RPMI7951 (cell line): ENCODE results near the gene ABCD1. TPM values are rescaled to one million over a fixed set of nuclear protein-coding genes. Genes with fewer than 3 reads are reported as not detected.

Experiments used
- DNase-seq: peaks from one replicate; pipeline ENCODE4 v3.0.0-alpha.2; 2012; ENCODE audit warnings: low read depth
- total RNA-seq: library from RNA; depleted of rRNA; stranded (reverse); fragments of >200 nt; shearing (Covaris generic); gene quantifications from 2 replicates; pipeline ENCODE4 v1.2.3, GENCODE V29; 2014

The ABCD1 gene
- total RNA-seq, 1 experiment from 2014 or later = 7.0 TPM

DNA sequence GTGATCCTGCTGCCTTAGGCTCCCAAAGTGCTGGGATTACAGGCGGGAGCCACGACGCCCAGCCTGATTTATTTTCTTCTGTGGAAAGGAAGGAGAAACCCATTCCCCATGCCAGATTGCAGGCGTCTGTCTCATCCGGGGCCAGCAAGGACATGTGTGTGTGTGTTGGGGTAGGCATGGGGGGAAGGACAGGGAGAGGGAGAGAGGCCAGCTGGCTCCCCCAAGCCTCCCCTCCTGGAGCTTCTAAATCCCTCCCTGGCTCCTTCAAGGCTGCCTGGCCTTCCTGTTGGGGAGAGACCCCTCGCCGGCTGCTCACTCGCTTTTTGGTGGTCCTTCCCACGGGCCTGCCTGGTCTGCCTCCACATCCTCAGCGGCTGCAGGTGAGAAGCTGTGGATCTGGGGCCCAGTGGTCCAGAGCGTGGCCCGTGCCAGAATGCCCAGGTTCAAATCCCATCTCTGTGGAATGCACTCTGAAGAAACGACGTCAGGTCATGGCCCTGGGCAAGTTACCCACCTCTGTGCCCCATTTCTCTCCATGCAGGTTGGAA is 38.0 kb downstream of the ABCD1 start:
- DNase-seq = no peak

DNA sequence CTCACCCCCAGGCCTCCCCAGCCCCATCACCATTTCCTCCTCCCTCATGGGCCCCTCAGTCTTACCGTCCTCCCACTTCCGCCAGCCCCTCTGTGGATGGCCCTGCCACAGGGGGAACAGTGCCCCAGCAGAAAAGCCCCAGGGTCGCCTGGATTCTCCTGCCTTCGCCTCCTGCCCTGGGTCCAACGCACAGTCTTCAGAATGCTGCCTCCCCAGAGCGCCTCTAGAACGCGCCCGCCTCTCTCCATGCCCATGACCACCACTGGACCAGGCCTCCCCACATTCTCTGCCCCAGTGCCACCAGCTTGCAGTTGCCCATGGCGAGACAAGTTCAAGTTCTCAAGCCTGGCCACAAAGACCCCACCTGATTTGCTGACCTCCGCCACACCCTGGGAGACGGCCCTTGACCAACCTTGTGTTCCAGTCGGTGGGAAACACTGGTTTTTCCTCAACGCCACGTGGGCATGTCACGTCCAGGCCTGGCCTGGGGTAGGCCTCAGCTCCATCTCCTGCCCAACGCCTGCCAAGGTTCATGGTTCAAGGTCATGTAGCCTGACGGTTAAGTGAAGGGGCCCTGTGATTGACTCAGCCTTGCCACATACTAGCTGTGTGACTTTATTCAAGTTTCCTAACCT is 38.8 kb downstream of the ABCD1 start:
- DNase-seq = no peak

DNA sequence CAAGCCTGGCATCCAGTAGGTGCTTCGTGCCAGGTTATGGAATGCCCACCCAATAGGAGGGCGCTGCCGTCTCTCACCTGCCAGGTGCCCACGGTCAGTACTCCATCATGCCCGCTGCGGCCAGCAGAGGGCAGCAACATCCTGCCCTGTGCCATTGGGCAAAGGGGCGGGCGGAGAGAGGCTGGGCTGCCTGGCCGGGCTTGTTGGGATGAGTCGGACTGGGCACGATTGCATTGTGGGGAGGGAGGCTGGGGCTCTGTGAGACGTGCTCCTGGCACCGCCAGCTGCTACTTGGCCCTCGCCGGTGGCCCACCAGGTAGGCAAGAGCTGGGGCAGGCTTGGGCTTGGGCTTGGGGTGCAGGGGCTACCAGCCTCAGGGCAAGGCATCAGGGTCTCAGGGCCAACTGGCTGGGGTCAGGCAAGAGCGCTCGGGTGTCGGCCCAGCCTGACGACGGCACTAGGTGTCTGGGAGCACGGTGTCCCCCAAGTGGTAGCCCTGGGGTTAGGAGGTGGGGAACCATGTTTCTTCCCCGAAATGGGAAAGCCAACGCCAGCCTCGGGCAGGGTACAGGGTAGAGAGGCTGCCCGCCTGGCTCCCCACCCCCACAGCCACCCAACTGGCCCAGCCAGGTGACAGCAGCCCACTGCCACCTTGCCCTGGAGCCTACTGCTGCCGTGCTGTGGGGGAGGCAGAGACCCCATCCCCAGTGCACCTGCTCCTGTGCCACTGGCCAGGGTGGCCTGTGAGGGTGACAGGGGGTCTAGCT is 39.5 kb downstream of the ABCD1 start, which contains the start of gene PLXNB3:
TSS of gene PLXNB3 (plus strand) at position 261 of the 767 bp plus-strand sequence. CDS start 1,287 bp downstream, outside the sequence.
- peak; percentile 65 for DNase-seq

DNA sequence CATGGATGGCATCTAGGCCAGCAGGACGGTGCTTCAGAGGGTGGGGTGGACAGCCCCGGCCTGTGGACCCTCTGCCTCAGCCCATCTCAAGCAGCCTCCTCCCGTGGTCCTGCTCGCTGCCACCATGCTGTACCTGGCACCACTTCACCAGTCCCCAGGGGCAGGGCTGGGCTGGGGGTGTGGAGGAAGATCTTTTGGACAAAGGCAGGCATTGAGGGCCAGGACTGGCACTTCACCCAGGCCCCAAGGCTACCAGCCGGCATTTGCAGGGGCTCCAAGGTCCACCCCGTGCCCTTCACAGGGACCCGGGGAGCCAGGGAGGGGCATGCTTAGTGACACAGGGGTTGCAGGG is 40.1 kb downstream of the ABCD1 start:
- DNase-seq = no peak

DNA sequence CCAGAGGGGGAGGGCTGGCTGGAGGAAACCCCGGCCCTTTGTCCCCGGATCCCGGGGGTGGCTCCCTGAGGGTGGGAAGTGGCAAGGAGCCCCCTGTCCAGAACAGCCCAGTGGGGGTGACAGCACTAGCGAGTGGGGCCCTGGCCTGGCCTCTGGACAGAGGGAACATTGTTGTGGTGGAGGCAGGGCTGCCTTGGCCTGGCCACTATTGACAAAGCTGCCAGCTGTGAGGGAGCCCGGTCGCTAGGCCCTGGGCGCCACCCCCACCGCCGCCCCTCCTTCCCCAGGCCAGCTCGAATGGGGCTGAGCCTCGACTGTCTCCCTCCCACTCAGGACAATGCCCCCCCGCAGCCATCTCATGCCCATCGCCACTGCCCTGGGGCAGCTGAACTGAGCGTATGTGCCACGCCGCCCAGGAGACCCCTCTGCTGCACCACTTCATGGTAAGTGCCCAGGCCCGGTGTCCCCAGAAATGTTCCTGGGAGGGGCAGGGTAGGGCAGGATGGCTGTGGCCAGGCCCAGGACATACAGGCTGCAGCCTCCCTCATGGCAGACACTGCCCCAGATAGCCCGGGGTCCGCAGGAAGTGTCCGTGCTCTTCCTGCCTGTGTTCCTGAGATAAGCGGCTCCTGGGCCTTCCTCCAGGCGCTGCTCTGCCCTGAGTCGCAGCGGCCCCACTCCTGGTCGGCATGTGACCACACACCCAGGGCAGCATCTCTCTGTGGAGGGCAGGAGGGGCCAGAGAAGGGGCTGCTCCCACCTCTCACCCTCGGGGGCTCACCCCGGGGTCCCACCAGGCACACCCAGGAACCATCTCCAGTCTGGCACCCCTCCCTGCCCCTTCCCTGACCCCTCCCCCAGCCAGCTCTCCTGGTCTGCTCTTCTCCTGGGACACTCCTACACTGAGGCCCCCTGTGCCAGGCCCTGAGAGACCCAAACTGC is 40.8 kb downstream of the ABCD1 start:
- DNase-seq = peak; percentile 45

DNA sequence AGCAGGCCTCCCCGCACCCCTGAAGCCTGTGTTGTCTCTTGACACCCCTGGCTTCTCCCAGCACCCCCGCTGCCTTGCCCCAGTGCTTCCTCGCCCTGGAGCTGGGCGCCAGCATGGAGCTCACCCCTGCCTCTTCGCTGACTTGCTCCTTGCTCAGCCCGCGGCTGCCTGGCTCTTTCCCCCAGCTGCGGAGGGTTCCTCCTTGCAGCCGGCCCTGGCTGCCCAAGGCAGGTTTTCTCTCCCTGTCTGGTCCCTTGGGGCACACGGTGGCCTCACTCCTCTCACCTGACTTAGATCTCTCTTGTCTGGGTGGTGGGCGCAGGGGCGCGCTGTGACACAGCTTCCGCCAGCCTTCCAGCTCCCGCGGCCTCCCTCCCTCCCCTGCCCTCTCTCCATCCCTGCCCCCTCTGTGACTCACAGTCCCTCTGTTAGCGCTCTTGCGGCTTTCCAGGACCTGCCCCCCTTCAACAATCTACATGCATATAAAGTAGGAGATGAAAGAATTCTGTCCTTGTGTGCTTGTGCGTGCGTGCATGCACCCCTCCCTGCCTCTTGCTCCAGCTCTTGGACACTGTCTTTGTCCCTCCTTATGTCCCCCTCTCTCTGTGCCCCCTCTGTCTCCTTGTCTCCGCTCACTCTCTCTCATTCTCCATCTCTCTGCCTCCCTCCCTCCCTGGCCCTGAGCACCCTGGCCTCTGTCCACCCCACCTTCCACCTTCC is 41.6 kb downstream of the ABCD1 start:
- DNase-seq = peak; percentile 75

DNA sequence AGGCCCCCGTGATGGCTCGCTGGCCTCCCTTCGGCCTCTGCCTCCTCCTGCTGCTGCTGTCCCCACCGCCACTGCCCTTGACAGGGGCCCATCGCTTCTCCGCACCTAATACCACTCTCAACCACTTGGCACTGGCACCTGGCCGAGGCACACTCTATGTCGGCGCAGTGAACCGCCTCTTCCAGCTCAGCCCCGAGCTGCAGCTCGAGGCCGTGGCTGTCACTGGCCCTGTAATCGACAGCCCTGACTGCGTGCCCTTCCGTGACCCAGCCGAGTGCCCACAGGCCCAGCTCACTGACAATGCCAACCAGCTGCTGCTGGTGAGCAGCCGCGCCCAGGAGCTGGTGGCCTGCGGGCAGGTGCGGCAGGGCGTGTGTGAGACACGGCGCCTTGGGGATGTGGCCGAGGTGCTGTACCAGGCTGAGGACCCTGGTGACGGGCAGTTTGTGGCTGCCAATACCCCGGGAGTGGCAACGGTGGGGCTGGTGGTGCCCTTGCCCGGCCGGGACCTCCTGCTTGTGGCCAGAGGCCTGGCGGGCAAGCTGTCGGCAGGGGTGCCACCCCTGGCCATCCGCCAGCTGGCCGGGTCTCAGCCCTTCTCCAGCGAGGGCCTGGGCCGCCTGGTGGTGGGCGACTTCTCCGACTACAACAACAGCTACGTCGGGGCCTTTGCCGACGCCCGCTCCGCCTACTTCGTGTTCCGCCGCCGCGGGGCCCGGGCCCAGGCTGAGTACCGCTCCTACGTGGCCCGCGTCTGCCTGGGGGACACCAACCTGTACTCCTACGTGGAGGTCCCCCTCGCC is 42.4 kb downstream of the ABCD1 start:
- DNase-seq = no peak

DNA sequence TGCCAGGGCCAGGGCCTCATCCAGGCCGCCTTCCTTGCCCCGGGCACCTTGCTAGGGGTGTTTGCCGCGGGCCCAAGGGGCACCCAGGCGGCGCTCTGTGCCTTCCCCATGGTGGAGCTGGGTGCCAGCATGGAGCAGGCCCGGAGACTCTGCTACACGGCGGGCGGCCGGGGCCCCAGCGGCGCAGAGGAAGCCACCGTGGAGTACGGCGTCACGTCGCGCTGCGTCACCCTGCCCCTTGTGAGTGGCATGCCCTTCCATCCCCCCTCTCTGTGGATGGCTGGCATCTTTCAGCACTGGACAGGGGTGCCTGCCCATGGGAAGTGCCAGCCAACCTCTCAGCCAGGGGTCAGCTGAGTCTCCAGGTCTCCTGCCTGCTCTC is 43.0 kb downstream of the ABCD1 start:
- DNase-seq = no peak

DNA sequence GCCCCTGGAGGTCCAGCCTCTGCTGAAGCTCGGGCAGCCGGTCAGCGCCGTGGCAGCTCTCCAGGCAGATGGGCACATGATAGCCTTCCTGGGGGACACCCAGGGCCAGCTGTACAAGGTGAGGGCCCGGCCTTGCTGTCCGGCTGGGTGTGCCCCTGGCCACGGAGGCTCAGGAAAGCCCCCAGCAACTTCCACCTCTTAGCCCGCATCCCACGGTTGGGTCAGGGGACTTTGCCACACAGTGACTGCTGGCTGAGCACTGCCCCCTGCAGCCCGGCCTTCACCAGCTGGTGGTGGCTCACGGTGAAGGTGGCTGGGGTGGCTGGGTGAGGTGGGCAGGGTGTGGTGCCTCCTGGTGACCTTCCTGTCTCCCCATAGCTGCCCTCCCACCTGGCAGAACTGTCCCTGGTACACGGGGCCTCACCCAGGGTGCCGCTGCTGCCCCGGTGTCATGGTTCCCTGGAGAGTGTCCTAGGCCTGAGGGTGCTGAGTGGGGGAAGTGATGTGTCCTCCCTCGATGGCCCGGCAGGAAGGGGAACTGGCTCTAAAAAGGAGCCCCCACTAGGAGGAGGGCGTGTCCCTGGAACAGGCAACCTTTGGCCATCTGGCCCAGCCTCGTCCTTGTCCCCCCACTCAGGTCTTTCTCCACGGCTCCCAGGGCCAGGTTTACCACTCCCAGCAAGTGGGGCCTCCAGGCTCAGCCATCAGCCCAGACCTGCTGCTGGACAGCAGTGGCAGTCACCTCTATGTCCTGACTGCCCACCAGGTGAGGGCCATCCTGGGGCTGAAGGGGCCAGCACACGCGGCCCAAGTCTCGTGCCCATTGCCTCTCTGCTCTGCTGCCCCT is 43.9 kb downstream of the ABCD1 start:
- DNase-seq = no peak

DNA sequence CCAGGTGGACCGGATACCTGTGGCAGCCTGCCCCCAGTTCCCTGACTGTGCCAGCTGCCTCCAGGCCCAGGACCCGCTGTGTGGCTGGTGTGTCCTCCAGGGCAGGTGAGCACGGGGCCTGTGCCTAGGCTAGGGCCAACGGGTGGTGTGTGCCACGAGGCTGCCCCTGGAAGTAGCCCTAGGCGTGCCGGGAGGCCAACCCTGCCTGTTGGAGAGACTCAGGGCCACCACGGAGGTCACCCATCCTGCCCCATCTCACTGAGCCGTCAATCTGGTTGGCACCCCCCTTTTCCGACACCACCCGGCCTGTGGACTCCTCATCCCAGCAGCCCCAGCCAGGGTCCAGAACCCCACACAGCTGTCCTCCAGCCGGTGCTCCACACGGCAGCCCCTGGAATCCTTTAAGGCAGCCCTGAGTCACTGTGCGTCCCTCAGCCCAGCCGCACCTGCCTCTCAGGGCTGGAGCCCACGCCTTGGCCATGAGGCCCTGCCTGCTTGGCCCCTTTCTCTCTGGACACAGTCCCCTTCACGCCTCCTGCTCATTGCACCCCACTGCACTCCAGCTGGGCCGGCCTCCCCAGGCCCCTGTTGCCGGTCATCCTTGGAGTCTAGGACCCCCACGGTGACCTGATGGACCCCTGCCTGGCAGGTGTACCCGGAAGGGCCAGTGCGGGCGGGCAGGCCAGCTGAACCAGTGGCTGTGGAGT is 44.7 kb downstream of the ABCD1 start:
- DNase-seq = no peak

DNA sequence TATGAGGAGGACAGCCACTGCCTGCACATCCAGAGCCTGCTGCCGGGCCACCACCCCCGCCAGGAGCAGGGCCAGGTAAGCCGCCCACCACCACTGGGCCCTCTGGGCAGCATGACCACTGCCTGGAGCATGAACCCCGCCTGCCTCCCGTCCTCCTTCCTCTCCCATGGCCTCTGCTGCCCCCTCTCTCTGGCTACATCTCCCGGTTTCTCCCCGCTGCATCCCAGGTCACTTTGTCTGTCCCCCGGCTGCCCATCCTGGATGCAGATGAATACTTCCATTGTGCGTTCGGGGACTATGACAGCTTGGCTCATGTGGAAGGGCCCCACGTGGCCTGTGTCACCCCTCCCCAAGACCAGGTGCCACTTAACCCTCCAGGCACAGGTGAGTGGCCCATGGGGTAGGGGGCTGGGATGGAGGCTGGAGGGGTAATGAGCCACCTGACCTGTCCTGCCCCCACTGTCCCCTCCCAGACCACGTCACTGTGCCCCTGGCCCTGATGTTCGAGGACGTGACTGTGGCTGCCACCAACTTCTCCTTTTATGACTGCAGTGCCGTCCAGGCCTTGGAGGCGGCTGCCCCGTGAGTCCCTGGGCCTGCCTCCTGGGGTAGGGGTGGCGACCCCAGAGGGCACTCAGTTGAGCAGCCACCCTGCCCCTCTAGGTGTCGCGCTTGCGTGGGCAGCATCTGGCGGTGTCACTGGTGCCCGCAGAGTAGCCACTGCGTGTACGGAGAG is 45.4 kb downstream of the ABCD1 start:
- no peak for DNase-seq

DNA sequence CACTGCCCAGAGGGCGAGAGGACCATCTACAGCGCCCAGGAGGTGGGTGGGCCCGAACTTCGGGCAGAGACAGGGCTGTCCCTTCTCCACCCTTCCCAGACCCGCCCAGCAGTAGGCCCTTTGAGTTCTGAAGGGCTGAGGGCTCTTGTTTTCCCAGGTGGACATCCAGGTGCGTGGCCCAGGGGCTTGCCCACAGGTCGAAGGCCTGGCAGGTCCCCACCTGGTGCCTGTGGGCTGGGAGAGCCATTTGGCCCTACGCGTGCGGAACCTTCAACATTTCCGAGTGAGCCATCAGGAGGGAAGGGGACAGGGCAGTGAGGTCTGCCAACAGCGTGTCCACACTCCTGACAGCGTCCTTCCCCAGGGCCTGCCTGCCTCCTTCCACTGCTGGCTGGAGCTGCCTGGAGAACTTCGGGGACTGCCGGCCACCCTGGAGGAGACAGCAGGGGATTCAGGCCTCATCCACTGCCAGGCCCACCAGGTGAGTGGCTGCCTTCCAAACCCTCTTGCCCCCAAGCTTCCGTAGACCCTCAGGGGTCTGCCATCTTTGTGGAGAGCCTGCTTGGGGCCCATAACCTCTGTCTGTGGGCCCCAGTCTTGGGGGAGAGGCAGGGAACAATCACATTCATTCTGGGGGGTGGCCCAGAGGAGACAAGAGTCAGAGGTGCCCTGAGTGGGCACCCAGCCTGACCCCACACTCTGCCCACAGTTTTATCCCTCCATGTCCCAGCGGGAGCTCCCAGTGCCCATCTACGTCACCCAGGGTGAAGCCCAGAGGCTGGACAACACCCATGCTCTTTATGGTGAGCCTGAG is 46.2 kb downstream of the ABCD1 start:
- no peak for DNase-seq

DNA sequence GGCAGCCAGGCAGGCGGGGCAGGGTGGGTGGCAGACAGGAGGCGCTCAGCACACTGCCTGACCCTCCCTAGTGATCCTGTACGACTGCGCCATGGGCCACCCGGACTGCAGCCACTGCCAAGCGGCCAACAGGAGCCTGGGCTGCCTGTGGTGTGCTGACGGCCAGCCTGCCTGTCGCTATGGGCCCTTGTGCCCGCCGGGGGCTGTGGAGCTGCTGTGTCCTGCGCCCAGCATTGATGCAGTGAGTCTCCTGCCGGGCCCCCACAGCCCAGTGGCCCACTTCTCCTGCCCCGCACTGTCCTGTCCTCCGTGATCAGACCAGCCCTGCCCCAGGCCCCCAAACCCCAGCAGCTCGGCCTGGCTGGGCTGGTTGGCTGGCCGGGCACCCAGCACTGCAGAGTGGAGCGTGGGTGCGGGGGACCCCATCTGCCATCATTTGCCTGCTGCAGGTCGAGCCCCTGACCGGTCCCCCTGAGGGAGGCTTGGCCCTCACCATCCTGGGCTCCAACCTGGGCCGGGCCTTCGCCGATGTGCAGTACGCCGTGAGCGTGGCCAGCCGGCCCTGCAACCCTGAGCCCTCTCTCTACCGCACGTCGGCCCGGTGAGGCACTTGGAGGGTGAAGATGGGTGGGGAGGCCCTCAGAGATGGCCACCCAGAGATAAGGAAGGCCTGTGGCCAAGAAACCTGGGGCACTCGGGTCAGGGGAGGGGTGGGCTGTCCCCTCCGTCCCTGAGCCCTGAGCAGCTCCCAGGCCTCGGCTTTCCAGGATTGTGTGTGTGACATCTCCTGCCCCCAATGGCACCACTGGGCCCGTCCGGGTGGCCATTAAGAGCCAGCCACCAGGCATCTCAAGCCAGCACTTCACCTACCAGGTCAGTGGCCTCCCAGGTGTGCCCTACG is 47.0 kb downstream of the ABCD1 start:
- DNase-seq = no peak

DNA sequence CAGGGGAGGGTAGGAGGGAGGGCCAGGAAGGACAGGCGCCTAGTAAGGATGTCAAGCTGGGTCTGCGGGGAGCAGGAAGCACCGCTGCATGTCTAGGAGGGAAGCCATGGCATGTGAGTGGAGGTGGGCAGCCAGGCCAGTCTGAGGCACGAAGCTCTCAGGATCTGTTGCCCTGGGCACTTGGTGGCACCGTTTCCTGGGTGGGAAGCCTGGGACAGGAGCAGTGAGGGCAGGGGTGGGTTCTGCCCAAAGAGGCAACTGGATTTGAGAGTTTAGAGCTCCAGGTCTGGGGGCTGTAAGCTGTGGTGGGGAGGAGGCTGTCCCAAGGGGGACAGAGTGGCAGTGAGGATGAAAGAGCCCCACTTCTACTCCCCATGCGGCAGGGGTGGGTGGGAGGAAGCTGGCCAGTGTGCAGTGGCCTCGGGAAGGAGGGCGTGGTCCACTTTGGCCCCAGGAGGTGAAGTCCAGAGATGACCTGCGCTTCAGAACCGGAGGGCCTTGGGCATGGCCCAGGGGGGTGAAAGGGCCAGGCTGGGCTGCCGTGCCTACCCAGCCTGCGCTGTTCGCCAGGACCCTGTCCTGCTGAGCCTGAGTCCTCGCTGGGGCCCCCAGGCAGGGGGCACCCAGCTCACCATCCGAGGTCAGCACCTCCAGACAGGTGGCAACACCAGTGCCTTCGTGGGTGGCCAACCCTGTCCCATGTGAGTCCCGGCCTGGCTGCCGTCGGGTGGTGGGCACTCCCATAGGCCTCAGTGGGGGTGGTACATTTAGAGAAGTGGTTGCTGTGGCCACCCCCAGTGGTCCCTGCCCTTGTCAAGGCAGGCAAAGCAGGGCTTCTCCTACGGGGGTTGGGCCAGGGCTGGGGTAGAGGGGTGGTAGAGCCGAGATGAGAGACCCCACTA is 47.9 kb downstream of the ABCD1 start:
- no peak for DNase-seq

DNA sequence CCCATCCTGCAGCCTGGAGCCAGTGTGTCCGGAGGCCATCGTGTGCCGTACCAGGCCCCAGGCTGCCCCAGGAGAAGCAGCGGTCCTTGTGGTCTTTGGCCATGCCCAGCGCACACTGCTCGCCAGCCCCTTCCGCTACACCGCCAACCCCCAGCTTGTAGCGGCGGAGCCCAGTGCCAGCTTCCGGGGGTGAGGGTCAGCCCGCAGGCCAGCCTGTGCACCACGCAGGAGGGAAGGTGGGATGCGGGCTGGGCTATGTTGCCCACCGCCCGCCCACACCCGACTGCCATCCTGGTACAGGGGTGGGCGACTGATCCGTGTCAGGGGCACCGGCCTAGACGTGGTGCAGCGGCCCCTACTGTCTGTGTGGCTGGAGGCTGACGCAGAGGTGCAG is 48.6 kb downstream of the ABCD1 start:
- DNase-seq = no peak
